Measurements from ENCODE around the gene RNU1-1.
"Not testable (repeated sequence)": the region's sequence is repeated elsewhere in the genome, so short reads cannot be mapped to it uniquely, and the experiment has no call there.

DNA sequence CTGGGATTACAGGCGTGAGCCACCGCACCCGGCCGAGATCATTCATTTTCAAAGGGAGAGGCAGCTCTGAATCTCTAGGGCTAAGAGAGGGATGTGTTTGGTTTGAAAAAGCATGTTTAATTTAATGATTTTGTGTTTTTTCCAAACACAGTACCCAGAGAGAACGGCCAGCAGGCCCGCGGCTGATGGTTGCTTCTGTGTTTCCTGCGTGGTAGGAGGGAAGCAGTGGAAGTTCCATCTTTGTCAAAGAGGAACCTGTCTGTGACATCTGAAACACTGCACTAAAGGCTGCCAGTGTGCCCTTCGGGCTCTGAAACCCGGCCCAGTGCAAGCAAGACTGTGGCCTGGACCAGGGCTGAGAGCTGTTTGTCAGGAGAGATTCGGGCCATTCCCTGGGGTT lies 13.6 kb downstream of the RNU1-1 start:
- not testable (repeated sequence) for TF ChIP-seq EZH2 (IDR thresholded peaks at IDR 0.05; ENCODE audit: borderline replicate concordance, insufficient read depth, low read length, poor library complexity, severe bottlenecking); SMC3 (conservative IDR thresholded peaks at IDR 0.05; ENCODE audit: poor library complexity)
- TF ChIP-seq, protein P1, sequence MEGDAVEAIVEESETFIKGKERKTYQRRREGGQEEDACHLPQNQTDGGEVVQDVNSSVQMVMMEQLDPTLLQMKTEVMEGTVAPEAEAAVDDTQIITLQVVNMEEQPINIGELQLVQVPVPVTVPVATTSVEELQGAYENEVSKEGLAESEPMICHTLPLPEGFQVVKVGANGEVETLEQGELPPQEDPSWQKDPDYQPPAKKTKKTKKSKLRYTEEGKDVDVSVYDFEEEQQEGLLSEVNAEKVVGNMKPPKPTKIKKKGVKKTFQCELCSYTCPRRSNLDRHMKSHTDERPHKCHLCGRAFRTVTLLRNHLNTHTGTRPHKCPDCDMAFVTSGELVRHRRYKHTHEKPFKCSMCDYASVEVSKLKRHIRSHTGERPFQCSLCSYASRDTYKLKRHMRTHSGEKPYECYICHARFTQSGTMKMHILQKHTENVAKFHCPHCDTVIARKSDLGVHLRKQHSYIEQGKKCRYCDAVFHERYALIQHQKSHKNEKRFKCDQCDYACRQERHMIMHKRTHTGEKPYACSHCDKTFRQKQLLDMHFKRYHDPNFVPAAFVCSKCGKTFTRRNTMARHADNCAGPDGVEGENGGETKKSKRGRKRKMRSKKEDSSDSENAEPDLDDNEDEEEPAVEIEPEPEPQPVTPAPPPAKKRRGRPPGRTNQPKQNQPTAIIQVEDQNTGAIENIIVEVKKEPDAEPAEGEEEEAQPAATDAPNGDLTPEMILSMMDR (IDR thresholded peaks at IDR 0.05; ENCODE audit: poor library complexity, severe bottlenecking) = not testable (repeated sequence)

Measured in neural cell (in vitro differentiated cells).